Heart left ventricle (tissue), 16 donors: ENCODE data around the gene SH3BP5L. TPM values are rescaled to one million over a fixed set of nuclear protein-coding genes. Genes with fewer than 3 reads are reported as not detected.

Source experiments
- ATAC-seq, 4 donors: fragments of 200-7000 bp; cut with Tn5 transposase; one replicate each; pipeline ENCODE4 v1.9.1; 2020 to 2022; ENCODE audit warnings: moderate library complexity in 4 of 4, mild to moderate bottlenecking in 3 of 4, moderate number of reproducible peaks in 1 of 4
- DNase-seq, 5 donors: peaks; one replicate each; pipeline ENCODE4 v3.0.0-alpha.2; 2020
- H3K27ac ChIP-seq, 12 donors: fragments of 200-600 bp; sonication (generic) in 4 of 12; one replicate each; pipeline versions ENCODE4 v1.5.0 to v1.8.0; 2016 to 2022; ENCODE audit warnings: mild to moderate bottlenecking in 2 of 12
- H3K27me3 ChIP-seq, 9 donors: fragments of 200-600 bp; sonication (generic) in 2 of 9; one replicate each; pipeline versions ENCODE4 v1.5.1 to v1.8.0; 2016 to 2022; ENCODE audit warnings: mild to moderate bottlenecking in 3 of 9
- H3K36me3 ChIP-seq, 9 donors: fragments of 200-600 bp; sonication (generic) in 2 of 9; one replicate each; pipeline versions ENCODE4 v1.5.0 to v1.8.0; 2018 to 2022; ENCODE audit warnings: mild to moderate bottlenecking in 2 of 9
- H3K4me1 ChIP-seq, 12 donors: fragments of 200-600 bp; sonication (generic) in 4 of 12; one replicate each; pipeline versions ENCODE4 v1.5.0 to v1.8.0; 2016 to 2022; ENCODE audit warnings: mild to moderate bottlenecking in 3 of 12
- H3K4me3 ChIP-seq, 12 donors: fragments of 200-600 bp; sonication (generic) in 4 of 12; one replicate each; pipeline versions ENCODE4 v1.5.0 to v1.8.0; 2017 to 2022; ENCODE audit warnings: mild to moderate bottlenecking in 9 of 12, moderate library complexity in 4 of 12
- H3K9me3 ChIP-seq, 12 donors: fragments of 200-600 bp; sonication (generic) in 4 of 12; one replicate each; pipeline versions ENCODE4 v1.5.0 to v1.8.0; 2016 to 2022; ENCODE audit warnings: mild to moderate bottlenecking in 1 of 12
- CTCF ChIP-seq, 12 donors: fragments of 200-600 bp; sonication (generic) in 4 of 12; IDR thresholded peaks; one replicate each; pipeline versions ENCODE4 v1.5.0 to v1.8.0; 2018 to 2022; ENCODE audit warnings: antibody characterized with exemption in 12 of 12, mild to moderate bottlenecking in 5 of 12
- POLR2A ChIP-seq, 2 donors: fragments of 450-650 bp; IDR thresholded peaks; one replicate each; pipeline ENCODE4 v1.6.1; 2017; ENCODE audit warnings: antibody characterized with exemption in 2 of 2, mild to moderate bottlenecking in 2 of 2, moderate library complexity in 2 of 2
- WGBS, 4 donors: extraction: QIAGEN DNeasy Blood & Tissue Kit in 2 of 4; methylation state at CpG; one replicate each; pipeline versions ENCODE4 v1.1.5 to v1.1.7; 2013 to 2018; 5-methylcytosine and 5-hydroxymethylcytosine counted together
- intact Hi-C, 10 donors: fragments of 100-400 bp; cut with DNase I; formaldehyde crosslinking; loops; one replicate each; pipeline versions ENCODE4 v1.11.1 to v1.14.2; 2022
- long read RNA-seq, 3 donors: library from polyadenylated mRNA; unstranded; transcript quantifications; one replicate each; pipeline ENCODE4 v2.0.0, GENCODE V29; 2020 to 2021
- polyA plus RNA-seq, 2 donors: library from polyadenylated mRNA; stranded (reverse); fragments of 200-250 nt; gene quantifications; one replicate each; pipeline ENCODE4 v1.2.3, GENCODE V29; 2013
- total RNA-seq, 9 donors: library from RNA; depleted of rRNA in 2 of 9; stranded (reverse); fragments of >200 nt in 2 of 9; fragmentation: NEBNext Ultra II Directional in 3 of 9; extraction: Animal tissue kit (Norgen Biotek cat#: 25700) in 3 of 9; gene quantifications; one replicate each; pipeline versions ENCODE4 v1.1.0 to v1.2.4, GENCODE V29; 2016 to 2023
- donor health status: ischemic (EF 13 %, LVEDD 7.1; RV severe dilation, severe dysfunction).
- donor health status: healthy with polysubstance abuse.
- donor health status: DM: no; HTN: yes; CAD: no.
- donor health status: DM: no; HTN: no; CAD: no.
- donor health status: ischemic (EF 25% LVEDD 6.9; RV normal size, moderate dysfunction).
- donor health status: ischemic (EF 25% LVEDD 5.7; RV mildly dilated, moderate dysfunction).
- donor health status: healthy.
- donor health status: DM: yes; HTN: yes; CAD: no.
- donor health status: ischemic (EF 35%, LVEDD 5.7; RV mildly dilated, moderate dysfunction).
- donor health status: nonischemic (EF 11% LVEDD 7.7; RV severe dilation, severe dysfunction).
- donor health status: DM: yes; HTN: yes; CAD: no.
- donor health status: PGD.
- donor health status: ischemic (EF 29% LVEDD 5.4; RV normal size, mild dysfunction).
- donor health status: nonischemic (EF 23%, LVEDD 6.1; RV moderate dilation, normal function).

Gene SH3BP5L
- total RNA-seq (10 to 100 TPM; 15.8 to 47.1 (median 19.3) TPM), polyA plus RNA-seq (10 to 100 TPM; 17.9 to 51.1 TPM)
- long read RNA-seq, donor 1, partial matches to known transcripts = 1 of 4 reads
- long read RNA-seq, donor 1, other reads (novel, unspliced or antisense) = 0 of 4 reads
- long read RNA-seq, donor 2, partial matches to known transcripts = 2 of 3 reads
- long read RNA-seq, donor 2, other reads (novel, unspliced or antisense) = 1 of 3 reads
- long read RNA-seq, donor 3, partial matches to known transcripts = 7 of 11 reads
- long read RNA-seq, donor 3, other reads (novel, unspliced or antisense) = 3 of 11 reads

GRCh38 chr1:248825909-248826760 lies at the start of gene SH3BP5L:
Gene SH3BP5L, minus strand, starts transcription at chr1:248825915. Its CDS starts 980 bp downstream, at chr1:248824935.
- Histone ChIP-seq H3K4me3 (peak within 1 kb of the TSS; percentile 55 to 89 (median 76)), H3K27ac (peak within 1 kb of the TSS; percentile 91 to 99 (median 95)), H3K27me3 (no peaks in the 10 kb centered on the region), H3K36me3 (peaks cover 0 to 22% (median 14%) of the 10 kb centered on the region in 9 donors), H3K9me3 (no peaks in the 10 kb centered on the region), H3K4me1 (peaks cover 19 to 63% (median 48%) of the 10 kb centered on the region in 12 donors)
- intact Hi-C loops = loop anchor here in 6 of 10 donors (1.0 to 2.0 kb wide), 5 partner anchors 12 to 80 kb away; partner anchors contain the start of genes ZNF672 (in 4 of the 6), PGBD2 (in 3 of the 6) and ZNF692 (in 1 of the 6)
- DNase-seq (peak; percentile 93 to 96 (median 95)), ATAC-seq (peak; percentile 95 to 97 (median 97))
- 0 to 1% (median 0%) methylated on average over 48 to 56 of the region's 56 CpGs for WGBS, 4 donors
- TF ChIP-seq POLR2A (IDR thresholded peaks at IDR 0.05) = peak in 1 of 2 donors; percentile 70
- TF ChIP-seq CTCF (IDR thresholded peaks at IDR 0.05) = peak; percentile 23 to 88 (median 64)

GRCh38 chr1:248873993-248874533 lies 48.3 kb upstream of the SH3BP5L start:
- DNase-seq (peak; percentile 52 to 77 (median 68)), ATAC-seq (peak; percentile 75 to 83 (median 79))
- intact Hi-C loops = loop anchor here in 4 of 10 donors (1.0 to 2.0 kb wide), 6 partner anchors 15 to 48 kb away; partner anchors contain the start of genes PGBD2 (in 3 of the 4), ZNF692 (in 2 of the 4) and ZNF672 (in 1 of the 4)
- H3K4me3 ChIP-seq = peak overlapping the region; percentile 56 to 84 (median 70)
- H3K27me3 ChIP-seq = no peaks in the 10 kb centered on the region
- 1 to 3% (median 2%) methylated on average over 23 of the region's 23 CpGs for WGBS, 4 donors
- peak overlapping the region; percentile 88 to 96 (median 93) for H3K27ac ChIP-seq
- no peak for TF ChIP-seq CTCF (IDR thresholded peaks at IDR 0.05)
- TF ChIP-seq POLR2A (IDR thresholded peaks at IDR 0.05) = no peak
- H3K9me3 ChIP-seq = no peaks in the 10 kb centered on the region
- H3K36me3 ChIP-seq = no peaks in the 10 kb centered on the region
- H3K4me1 ChIP-seq = peaks cover 0 to 12% (median 0%) of the 10 kb centered on the region in 12 donors

GRCh38 chr1:248873409-248873992 lies 47.8 kb upstream of the SH3BP5L start:
- no peak for TF ChIP-seq CTCF (IDR thresholded peaks at IDR 0.05)
- TF ChIP-seq POLR2A (IDR thresholded peaks at IDR 0.05) = peak in 1 of 2 donors; percentile 50
- ATAC-seq (peak; percentile 92 to 95 (median 94)), DNase-seq (peak; percentile 92 to 95 (median 93))
- Histone ChIP-seq H3K4me1 (peaks cover 0 to 12% (median 0%) of the 10 kb centered on the region in 12 donors), H3K36me3 (no peaks in the 10 kb centered on the region), H3K27me3 (no peaks in the 10 kb centered on the region), H3K4me3 (peak overlapping the region; percentile 56 to 84 (median 70)), H3K9me3 (no peaks in the 10 kb centered on the region), H3K27ac (peak overlapping the region; percentile 88 to 96 (median 93))
- 0% methylated on average over 19 to 41 of the region's 41 CpGs for WGBS, 4 donors
- intact Hi-C loops = loop anchor here in 4 of 10 donors (1.0 to 2.0 kb wide), 5 partner anchors 14 to 47 kb away; partner anchors contain the start of genes PGBD2 (in 3 of the 4) and ZNF692 (in 2 of the 4)
